Fibroblast of mammary gland (primary cell): ENCODE measurements around the gene APIP.

Experiments
- DNase-seq: peaks from one replicate; pipeline ENCODE4 v3.0.0-alpha.2; 2010; ENCODE audit warnings: low read depth
- H3K4me3 ChIP-seq: 2 replicates; pipeline ENCODE4 v1.5.1; 2011; ENCODE audit warnings: low read depth, mild to moderate bottlenecking, low read length, moderate library complexity; ENCODE audit not compliant: control insufficient read depth
- TF ChIP-seq, protein P1 (sequence below): conservative IDR thresholded peaks from 2 replicates; pipeline ENCODE4 v1.5.1; 2011; ENCODE audit warnings: low read depth, low read length, inconsistent platforms; ENCODE audit not compliant: control insufficient read depth, insufficient read depth

The APIP gene

DNA sequence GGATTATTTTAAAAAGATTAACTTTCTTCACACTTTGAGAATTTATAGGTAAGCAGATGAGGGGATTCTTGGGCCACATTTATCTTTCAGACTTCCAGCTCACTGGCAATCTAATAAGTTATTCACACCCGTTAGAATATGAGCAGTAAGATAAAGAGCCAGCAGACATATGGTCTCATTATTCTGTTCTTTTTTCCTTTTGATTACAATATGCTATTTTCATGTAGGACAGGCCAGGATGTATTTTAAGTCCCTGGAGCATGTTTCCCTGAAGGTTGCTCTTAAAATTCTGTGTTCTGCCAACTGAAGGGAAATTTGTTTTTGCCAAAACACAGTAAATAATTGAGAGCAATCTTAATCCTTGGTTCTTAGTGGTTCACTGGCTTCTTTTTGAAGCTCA, 22.4 kb upstream of the APIP start:
- no peak overlapping the region for H3K4me3 ChIP-seq
- TF ChIP-seq, protein P1, sequence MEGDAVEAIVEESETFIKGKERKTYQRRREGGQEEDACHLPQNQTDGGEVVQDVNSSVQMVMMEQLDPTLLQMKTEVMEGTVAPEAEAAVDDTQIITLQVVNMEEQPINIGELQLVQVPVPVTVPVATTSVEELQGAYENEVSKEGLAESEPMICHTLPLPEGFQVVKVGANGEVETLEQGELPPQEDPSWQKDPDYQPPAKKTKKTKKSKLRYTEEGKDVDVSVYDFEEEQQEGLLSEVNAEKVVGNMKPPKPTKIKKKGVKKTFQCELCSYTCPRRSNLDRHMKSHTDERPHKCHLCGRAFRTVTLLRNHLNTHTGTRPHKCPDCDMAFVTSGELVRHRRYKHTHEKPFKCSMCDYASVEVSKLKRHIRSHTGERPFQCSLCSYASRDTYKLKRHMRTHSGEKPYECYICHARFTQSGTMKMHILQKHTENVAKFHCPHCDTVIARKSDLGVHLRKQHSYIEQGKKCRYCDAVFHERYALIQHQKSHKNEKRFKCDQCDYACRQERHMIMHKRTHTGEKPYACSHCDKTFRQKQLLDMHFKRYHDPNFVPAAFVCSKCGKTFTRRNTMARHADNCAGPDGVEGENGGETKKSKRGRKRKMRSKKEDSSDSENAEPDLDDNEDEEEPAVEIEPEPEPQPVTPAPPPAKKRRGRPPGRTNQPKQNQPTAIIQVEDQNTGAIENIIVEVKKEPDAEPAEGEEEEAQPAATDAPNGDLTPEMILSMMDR = no peak
- DNase-seq = no peak

DNA sequence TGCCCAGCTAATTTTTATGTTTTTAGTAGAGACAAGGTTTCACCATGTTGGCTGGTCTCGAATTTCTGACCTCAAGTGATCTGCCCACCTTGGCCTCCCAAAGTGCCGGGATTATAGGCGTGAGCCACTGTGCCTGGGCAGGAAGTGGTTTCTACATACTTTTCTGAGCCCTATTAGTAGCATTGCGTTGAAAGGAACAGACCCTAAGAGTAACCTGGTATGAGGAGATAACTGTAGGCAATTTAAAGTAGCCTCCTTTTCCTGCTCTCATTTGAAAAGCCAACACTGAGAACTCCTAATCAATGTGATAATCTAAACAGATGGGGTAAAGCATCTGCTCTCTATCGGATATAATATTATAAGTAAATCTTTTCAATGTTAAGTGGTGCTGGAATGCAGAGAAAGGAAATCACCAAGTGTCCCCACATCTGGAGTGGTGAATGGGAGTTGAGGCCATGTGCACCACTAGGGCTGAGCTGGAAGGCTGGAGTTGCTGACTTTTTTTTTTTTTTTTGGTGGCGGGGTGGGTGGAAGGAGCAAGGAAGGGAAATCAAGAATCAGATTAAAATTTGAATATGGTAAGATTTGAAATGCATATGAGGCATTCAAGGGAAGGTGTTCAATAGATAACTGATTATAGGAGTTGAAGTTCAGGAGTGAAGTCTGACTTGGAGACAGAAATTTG, 20.9 kb upstream of the APIP start:
- DNase-seq = no peak
- TF ChIP-seq, protein P1 = no peak
- H3K4me3 ChIP-seq = no peak overlapping the region

DNA sequence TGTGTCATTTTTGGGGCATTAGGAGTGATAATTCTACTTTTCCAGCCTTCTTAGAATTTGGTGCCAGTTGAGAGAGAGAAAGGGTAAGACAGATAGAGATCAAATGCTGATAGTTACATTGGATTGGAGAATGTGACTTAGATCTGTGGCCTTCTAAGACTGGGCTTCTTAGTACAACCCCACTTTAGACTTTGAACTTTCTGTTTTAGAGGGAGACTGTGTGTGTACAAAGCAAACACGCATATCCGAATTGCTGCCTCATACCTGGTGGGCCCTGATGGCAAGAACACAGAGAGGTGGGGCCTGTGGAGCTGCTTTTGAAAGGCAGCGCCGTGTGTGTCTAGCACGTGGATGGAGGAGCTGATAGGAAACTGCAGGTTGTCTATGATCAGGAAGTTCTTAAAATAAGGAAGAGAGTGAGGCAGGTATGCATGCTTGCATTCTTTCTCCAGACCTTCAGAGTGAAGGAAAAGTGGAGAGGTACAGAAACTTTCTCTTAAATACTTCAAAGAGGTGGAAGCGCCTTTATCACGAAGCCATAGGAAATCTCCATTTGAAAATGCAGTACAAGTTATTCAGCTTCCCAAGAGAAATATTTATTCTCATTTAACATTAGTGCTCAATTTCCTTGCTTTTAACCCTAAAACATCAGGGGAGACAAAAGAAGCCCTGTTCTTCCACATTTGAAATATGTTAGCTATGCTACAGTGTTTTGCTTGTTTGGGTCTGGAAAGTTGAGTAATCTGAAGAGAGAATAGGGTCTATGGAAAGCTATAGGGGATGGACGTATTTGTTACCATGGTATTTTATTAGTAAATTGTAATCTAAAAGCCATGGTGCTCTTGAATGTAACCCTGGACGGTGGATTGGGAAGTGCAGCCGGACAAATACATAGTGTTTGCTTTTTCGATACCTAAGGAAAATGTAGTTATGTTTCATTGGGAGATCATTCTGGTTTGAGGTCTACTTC, 13.9 kb upstream of the APIP start:
- no peak overlapping the region for H3K4me3 ChIP-seq
- DNase-seq = no peak
- TF ChIP-seq, protein P1 = no peak

DNA sequence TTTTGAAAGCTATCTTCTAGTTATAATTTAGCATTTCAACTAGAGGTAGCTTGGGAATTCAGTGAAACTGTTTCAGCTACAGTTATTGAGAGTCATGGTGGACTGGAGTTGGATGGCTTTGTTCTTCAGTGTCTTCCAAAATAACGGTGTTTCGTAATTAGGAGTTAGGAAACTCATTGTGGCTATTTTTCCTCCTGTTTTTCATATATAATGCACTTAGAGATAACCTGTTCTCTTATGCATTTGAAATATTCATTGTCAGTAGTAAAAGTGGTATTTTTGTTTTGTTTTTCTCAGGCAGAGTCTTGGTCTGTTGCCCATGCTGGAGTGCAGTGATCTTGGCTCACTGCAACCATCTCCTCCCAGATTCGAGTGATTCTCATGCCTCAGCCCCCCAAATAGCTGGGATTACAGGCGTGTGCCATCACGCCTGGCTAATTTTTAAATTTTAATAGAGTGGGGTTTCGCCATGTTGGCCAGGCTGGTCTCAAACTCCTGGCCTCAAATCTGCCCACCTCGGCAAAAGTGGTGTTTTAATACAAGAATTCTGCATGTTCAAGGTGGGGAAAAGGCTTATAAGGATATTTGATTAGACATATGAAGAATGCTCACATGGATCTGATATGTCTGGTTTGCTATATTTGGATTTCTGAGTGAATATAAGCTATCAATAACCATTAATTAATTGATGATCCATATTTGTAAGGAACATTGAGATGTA, 12.9 kb upstream of the APIP start:
- H3K4me3 ChIP-seq = no peak overlapping the region
- no peak for DNase-seq
- TF ChIP-seq, protein P1 = no peak

DNA sequence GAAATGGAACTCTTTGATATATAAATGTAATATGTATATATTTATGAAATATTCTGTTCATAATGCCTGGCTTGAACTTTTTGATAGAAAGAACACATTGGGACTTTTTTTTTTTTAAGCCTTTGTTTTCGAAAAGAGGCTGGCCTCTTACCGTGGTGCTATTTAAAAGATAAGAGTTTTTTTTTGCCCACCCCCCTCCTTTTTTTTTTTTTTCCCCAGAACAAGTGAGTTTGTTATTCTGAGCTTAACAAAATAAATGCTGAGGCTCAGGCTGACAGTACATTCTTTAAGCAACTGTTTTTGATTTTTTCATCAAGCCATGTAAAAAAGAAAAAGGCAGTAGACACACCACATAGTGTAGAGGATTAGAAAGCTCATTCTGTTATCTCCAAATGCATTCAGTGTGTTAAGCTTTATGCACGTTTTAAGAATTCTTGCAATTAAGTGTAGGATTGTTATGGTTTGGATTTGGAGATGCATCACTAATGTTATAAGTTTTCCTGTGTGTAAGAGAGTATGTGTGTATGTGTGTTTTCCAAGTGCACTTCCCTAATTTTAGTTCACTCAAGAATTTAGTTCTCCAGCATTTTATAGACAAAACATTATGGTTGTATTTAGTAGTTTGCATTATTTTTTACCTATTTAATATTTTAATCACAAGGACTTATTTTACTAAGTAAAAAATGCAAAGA, 12.2 kb upstream of the APIP start:
- no peak overlapping the region for H3K4me3 ChIP-seq
- DNase-seq = no peak
- TF ChIP-seq, protein P1 = no peak

DNA sequence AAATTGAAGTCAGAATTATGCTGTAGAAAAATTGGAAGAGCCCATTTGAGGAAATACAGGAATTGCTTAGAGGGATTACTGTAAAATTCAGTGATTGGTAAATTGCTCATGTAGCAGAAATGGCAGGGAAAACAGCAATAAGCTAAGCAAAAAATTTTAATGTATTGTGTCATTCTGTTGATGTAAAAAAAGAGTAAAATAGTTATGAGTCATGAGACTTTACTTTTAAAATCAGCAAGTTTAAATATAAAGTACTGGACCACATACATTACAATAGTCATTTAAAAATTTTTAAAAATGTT, 10.6 kb upstream of the APIP start:
- peak; percentile 65 for DNase-seq
- TF ChIP-seq, protein P1 = no peak
- H3K4me3 ChIP-seq = no peak overlapping the region
